ENCODE measurements around the gene CCDC148.
A peak's percentile ranks its signal among the peaks of the same experiment; 100 is the strongest.

Gene CCDC148

GRCh38 chr2:158456309-158457066 lies at the start of gene CCDC148, which contains the start of gene PKP4:
Gene CCDC148, minus strand, starts transcription at chr2:158456753. Its CDS starts 314 bp downstream, at chr2:158456439.
Gene PKP4, plus strand, starts transcription at chr2:158456952. Its CDS starts 76,233 bp downstream, at chr2:158533185.
- Histone ChIP-seq H3K9me3 (ENCODE audit: control insufficient read depth, insufficient read depth, low read length) (no peaks in the 10 kb centered on the region), H3K4me3 (ENCODE audit: low read depth, low read length) (peak within 1 kb of the TSS; percentile 95), H3K27me3 (ENCODE audit: control insufficient read depth, insufficient read depth, low read length) (no peaks in the 10 kb centered on the region), H3K9ac (ENCODE audit: low read depth, low read length) (peak within 1 kb of the TSS; percentile 75), H3K36me3 (ENCODE audit: control insufficient read depth, insufficient read depth, low read length) (no peaks in the 10 kb centered on the region), H3K4me1 (ENCODE audit: control insufficient read depth, insufficient read depth, low read length) (peaks cover 12% of the 10 kb centered on the region)

GRCh38 chr2:158505448-158505934 lies 48.9 kb upstream of the CCDC148 start:
- Histone ChIP-seq H3K27me3 (ENCODE audit: control insufficient read depth, insufficient read depth, low read length) (no peaks in the 10 kb centered on the region), H3K4me3 (ENCODE audit: low read depth, low read length) (no peak overlapping the region), H3K9me3 (ENCODE audit: control insufficient read depth, insufficient read depth, low read length) (no peaks in the 10 kb centered on the region), H3K36me3 (ENCODE audit: control insufficient read depth, insufficient read depth, low read length) (no peaks in the 10 kb centered on the region), H3K4me1 (ENCODE audit: control insufficient read depth, insufficient read depth, low read length) (peaks cover 5% of the 10 kb centered on the region), H3K9ac (ENCODE audit: low read depth, low read length) (no peak overlapping the region)

- peaks cover 5% of the 10 kb centered on the region for H3K4me1 ChIP-seq (ENCODE audit: control insufficient read depth, insufficient read depth, low read length)
- H3K36me3 ChIP-seq (ENCODE audit: control insufficient read depth, insufficient read depth, low read length) = no peaks in the 10 kb centered on the region
- no peaks in the 10 kb centered on the region for H3K9me3 ChIP-seq (ENCODE audit: control insufficient read depth, insufficient read depth, low read length)
- no peak overlapping the region for H3K4me3 ChIP-seq (ENCODE audit: low read depth, low read length)
- H3K9ac ChIP-seq (ENCODE audit: low read depth, low read length) = no peak overlapping the region
- no peaks in the 10 kb centered on the region for H3K27me3 ChIP-seq (ENCODE audit: control insufficient read depth, insufficient read depth, low read length)
Measured at GRCh38 chr2:158504088-158504487, 47.5 kb upstream of the CCDC148 start.

- Histone ChIP-seq H3K4me1 (ENCODE audit: control insufficient read depth, insufficient read depth, low read length) (peaks cover 5% of the 10 kb centered on the region), H3K36me3 (ENCODE audit: control insufficient read depth, insufficient read depth, low read length) (no peaks in the 10 kb centered on the region), H3K9me3 (ENCODE audit: control insufficient read depth, insufficient read depth, low read length) (no peaks in the 10 kb centered on the region), H3K4me3 (ENCODE audit: low read depth, low read length) (no peak overlapping the region), H3K9ac (ENCODE audit: low read depth, low read length) (no peak overlapping the region), H3K27me3 (ENCODE audit: control insufficient read depth, insufficient read depth, low read length) (no peaks in the 10 kb centered on the region)
Measured at GRCh38 chr2:158502974-158503373, 46.4 kb upstream of the CCDC148 start.

DNA sequence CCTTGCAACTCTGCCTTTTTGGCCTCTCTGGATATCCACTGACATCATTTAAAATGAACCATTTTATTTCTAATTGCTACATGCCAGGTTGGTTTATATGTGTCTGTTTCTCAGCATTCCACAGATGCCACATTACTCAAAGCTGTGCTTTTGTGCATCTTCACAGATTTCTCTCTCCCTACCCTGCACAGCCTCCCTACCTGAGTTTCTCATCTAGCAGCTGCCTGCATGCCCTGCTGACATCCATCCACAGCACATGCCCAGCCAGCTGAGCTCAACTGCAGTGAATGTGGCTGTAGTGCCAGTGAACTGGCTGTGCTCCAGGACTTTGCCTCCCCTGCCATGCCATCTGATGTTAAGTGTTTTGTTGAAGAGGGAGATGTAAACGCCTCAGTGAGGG lies 44.7 kb upstream of the CCDC148 start:
- peaks cover 12% of the 10 kb centered on the region for H3K4me1 ChIP-seq (ENCODE audit: control insufficient read depth, insufficient read depth, low read length)
- H3K27me3 ChIP-seq (ENCODE audit: control insufficient read depth, insufficient read depth, low read length) = no peaks in the 10 kb centered on the region
- H3K9me3 ChIP-seq (ENCODE audit: control insufficient read depth, insufficient read depth, low read length) = no peaks in the 10 kb centered on the region
- H3K4me3 ChIP-seq (ENCODE audit: low read depth, low read length) = no peak overlapping the region
- no peak overlapping the region for H3K9ac ChIP-seq (ENCODE audit: low read depth, low read length)
- no peaks in the 10 kb centered on the region for H3K36me3 ChIP-seq (ENCODE audit: control insufficient read depth, insufficient read depth, low read length)

- peaks cover 10% of the 10 kb centered on the region for H3K4me1 ChIP-seq (ENCODE audit: control insufficient read depth, insufficient read depth, low read length)
- no peak overlapping the region for H3K4me3 ChIP-seq (ENCODE audit: low read depth, low read length)
- H3K9ac ChIP-seq (ENCODE audit: low read depth, low read length) = no peak overlapping the region
- no peaks in the 10 kb centered on the region for H3K36me3 ChIP-seq (ENCODE audit: control insufficient read depth, insufficient read depth, low read length)
- no peaks in the 10 kb centered on the region for H3K27me3 ChIP-seq (ENCODE audit: control insufficient read depth, insufficient read depth, low read length)
- H3K9me3 ChIP-seq (ENCODE audit: control insufficient read depth, insufficient read depth, low read length) = no peaks in the 10 kb centered on the region
Measured at GRCh38 chr2:158500333-158500732, 43.8 kb upstream of the CCDC148 start.

GRCh38 chr2:158499383-158499782 lies 42.8 kb upstream of the CCDC148 start:
- H3K9ac ChIP-seq (ENCODE audit: low read depth, low read length) = no peak overlapping the region
- no peak overlapping the region for H3K4me3 ChIP-seq (ENCODE audit: low read depth, low read length)
- H3K9me3 ChIP-seq (ENCODE audit: control insufficient read depth, insufficient read depth, low read length) = no peaks in the 10 kb centered on the region
- H3K4me1 ChIP-seq (ENCODE audit: control insufficient read depth, insufficient read depth, low read length) = peaks cover 8% of the 10 kb centered on the region
- no peaks in the 10 kb centered on the region for H3K27me3 ChIP-seq (ENCODE audit: control insufficient read depth, insufficient read depth, low read length)
- no peaks in the 10 kb centered on the region for H3K36me3 ChIP-seq (ENCODE audit: control insufficient read depth, insufficient read depth, low read length)

- no peaks in the 10 kb centered on the region for H3K36me3 ChIP-seq (ENCODE audit: control insufficient read depth, insufficient read depth, low read length)
- no peak overlapping the region for H3K9ac ChIP-seq (ENCODE audit: low read depth, low read length)
- H3K4me3 ChIP-seq (ENCODE audit: low read depth, low read length) = no peak overlapping the region
- peaks cover 8% of the 10 kb centered on the region for H3K4me1 ChIP-seq (ENCODE audit: control insufficient read depth, insufficient read depth, low read length)
- H3K9me3 ChIP-seq (ENCODE audit: control insufficient read depth, insufficient read depth, low read length) = no peaks in the 10 kb centered on the region
- no peaks in the 10 kb centered on the region for H3K27me3 ChIP-seq (ENCODE audit: control insufficient read depth, insufficient read depth, low read length)
Measured at GRCh38 chr2:158498749-158499136, 42.2 kb upstream of the CCDC148 start.

- Histone ChIP-seq H3K4me3 (ENCODE audit: low read depth, low read length) (no peak overlapping the region), H3K9ac (ENCODE audit: low read depth, low read length) (no peak overlapping the region), H3K9me3 (ENCODE audit: control insufficient read depth, insufficient read depth, low read length) (no peaks in the 10 kb centered on the region), H3K4me1 (ENCODE audit: control insufficient read depth, insufficient read depth, low read length) (peaks cover 11% of the 10 kb centered on the region), H3K36me3 (ENCODE audit: control insufficient read depth, insufficient read depth, low read length) (no peaks in the 10 kb centered on the region), H3K27me3 (ENCODE audit: control insufficient read depth, insufficient read depth, low read length) (no peaks in the 10 kb centered on the region)
Measured at GRCh38 chr2:158498043-158498748, 41.6 kb upstream of the CCDC148 start.

GRCh38 chr2:158497486-158497885 lies 40.9 kb upstream of the CCDC148 start:
- Histone ChIP-seq H3K9ac (ENCODE audit: low read depth, low read length) (no peak overlapping the region), H3K9me3 (ENCODE audit: control insufficient read depth, insufficient read depth, low read length) (no peaks in the 10 kb centered on the region), H3K4me3 (ENCODE audit: low read depth, low read length) (no peak overlapping the region), H3K27me3 (ENCODE audit: control insufficient read depth, insufficient read depth, low read length) (no peaks in the 10 kb centered on the region), H3K36me3 (ENCODE audit: control insufficient read depth, insufficient read depth, low read length) (no peaks in the 10 kb centered on the region), H3K4me1 (ENCODE audit: control insufficient read depth, insufficient read depth, low read length) (peaks cover 11% of the 10 kb centered on the region)

GRCh38 chr2:158496986-158497385 lies 40.4 kb upstream of the CCDC148 start:
- H3K4me1 ChIP-seq (ENCODE audit: control insufficient read depth, insufficient read depth, low read length) = peaks cover 11% of the 10 kb centered on the region
- H3K4me3 ChIP-seq (ENCODE audit: low read depth, low read length) = no peak overlapping the region
- no peaks in the 10 kb centered on the region for H3K27me3 ChIP-seq (ENCODE audit: control insufficient read depth, insufficient read depth, low read length)
- H3K36me3 ChIP-seq (ENCODE audit: control insufficient read depth, insufficient read depth, low read length) = no peaks in the 10 kb centered on the region
- no peaks in the 10 kb centered on the region for H3K9me3 ChIP-seq (ENCODE audit: control insufficient read depth, insufficient read depth, low read length)
- no peak overlapping the region for H3K9ac ChIP-seq (ENCODE audit: low read depth, low read length)

DNA sequence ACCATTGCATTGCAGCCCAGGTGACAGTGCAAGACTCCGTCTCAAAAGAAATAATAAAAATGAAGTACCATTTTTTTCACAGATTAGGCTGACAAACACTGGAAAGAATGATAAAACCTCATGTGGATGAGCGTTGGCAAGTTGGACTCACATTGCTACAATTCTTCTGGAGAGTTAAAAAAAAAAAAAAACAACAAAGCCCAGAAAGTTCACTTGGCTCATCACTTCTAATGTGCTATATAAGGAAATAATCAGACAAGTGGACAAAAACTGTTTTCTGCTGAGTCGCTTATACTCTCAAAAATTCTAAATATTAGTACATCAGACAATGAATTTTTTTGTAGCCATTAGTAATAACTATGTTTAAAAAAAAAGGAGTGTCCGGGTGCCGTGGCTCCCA lies 38.6 kb upstream of the CCDC148 start:
- peaks cover 11% of the 10 kb centered on the region for H3K4me1 ChIP-seq (ENCODE audit: control insufficient read depth, insufficient read depth, low read length)
- H3K9me3 ChIP-seq (ENCODE audit: control insufficient read depth, insufficient read depth, low read length) = no peaks in the 10 kb centered on the region
- H3K36me3 ChIP-seq (ENCODE audit: control insufficient read depth, insufficient read depth, low read length) = no peaks in the 10 kb centered on the region
- H3K9ac ChIP-seq (ENCODE audit: low read depth, low read length) = no peak overlapping the region
- H3K27me3 ChIP-seq (ENCODE audit: control insufficient read depth, insufficient read depth, low read length) = no peaks in the 10 kb centered on the region
- no peak overlapping the region for H3K4me3 ChIP-seq (ENCODE audit: low read depth, low read length)
